ENCODE data around the gene TNNT1.

Gene TNNT1

GRCh38 chr19:55188625-55189024 lies 39.6 kb upstream of the TNNT1 start:
- Histone ChIP-seq H2AFZ (ENCODE audit: low read depth, low read length, severe bottlenecking) (no peak overlapping the region), H3K27me3 (ENCODE audit: low read length) (no peaks in the 10 kb centered on the region), H3F3A (ENCODE audit: insufficient read depth) (no peaks in the 10 kb centered on the region), H3K9me3 (ENCODE audit: insufficient read depth, low read length) (no peaks in the 10 kb centered on the region), H3K4me2 (ENCODE audit: low read depth, low read length, poor library complexity, severe bottlenecking) (no peak overlapping the region), H3K4me3 (ENCODE audit: insufficient read depth, low read length, poor library complexity, severe bottlenecking) (no peak overlapping the region), H3K27ac (ENCODE audit: low read depth, low read length) (no peak overlapping the region), H3K9me2 (replicated peaks; ENCODE audit: insufficient read depth, low read length) (no peaks in the 10 kb centered on the region), H3K79me2 (ENCODE audit: insufficient read depth, low read length) (no peaks in the 10 kb centered on the region), H3K36me3 (ENCODE audit: low read length) (no peaks in the 10 kb centered on the region), H3K9ac (ENCODE audit: low read length) (no peak overlapping the region), H4K20me1 (ENCODE audit: low read depth, low read length) (no peaks in the 10 kb centered on the region)
- TF ChIP-seq EZH2phosphoT487 (conservative IDR thresholded peaks at IDR 0.05; ENCODE audit: low read length): no peak
- no peak for TF ChIP-seq CTCF (IDR thresholded peaks at IDR 0.05; ENCODE audit: insufficient read depth, low read length, poor library complexity, severe bottlenecking)

GRCh38 chr19:55186080-55186479 lies 37.1 kb upstream of the TNNT1 start:
- Histone ChIP-seq H2AFZ (ENCODE audit: low read depth, low read length, severe bottlenecking) (no peak overlapping the region), H3K27me3 (ENCODE audit: low read length) (no peaks in the 10 kb centered on the region), H4K20me1 (ENCODE audit: low read depth, low read length) (no peaks in the 10 kb centered on the region), H3K79me2 (ENCODE audit: insufficient read depth, low read length) (no peaks in the 10 kb centered on the region), H3K9me3 (ENCODE audit: insufficient read depth, low read length) (no peaks in the 10 kb centered on the region), H3K9ac (ENCODE audit: low read length) (no peak overlapping the region), H3K27ac (ENCODE audit: low read depth, low read length) (no peak overlapping the region), H3K4me2 (ENCODE audit: low read depth, low read length, poor library complexity, severe bottlenecking) (no peak overlapping the region), H3K9me2 (replicated peaks; ENCODE audit: insufficient read depth, low read length) (no peaks in the 10 kb centered on the region), H3K4me3 (ENCODE audit: insufficient read depth, low read length, poor library complexity, severe bottlenecking) (no peak overlapping the region), H3F3A (ENCODE audit: insufficient read depth) (no peaks in the 10 kb centered on the region), H3K36me3 (ENCODE audit: low read length) (no peaks in the 10 kb centered on the region)
- no peak for TF ChIP-seq CTCF (IDR thresholded peaks at IDR 0.05; ENCODE audit: insufficient read depth, low read length, poor library complexity, severe bottlenecking)
- TF ChIP-seq EZH2phosphoT487 (conservative IDR thresholded peaks at IDR 0.05; ENCODE audit: low read length): no peak

- Histone ChIP-seq H4K20me1 (ENCODE audit: low read depth, low read length) (no peaks in the 10 kb centered on the region), H3K27ac (ENCODE audit: low read depth, low read length) (no peak overlapping the region), H3K9me2 (replicated peaks; ENCODE audit: insufficient read depth, low read length) (no peaks in the 10 kb centered on the region), H3F3A (ENCODE audit: insufficient read depth) (no peaks in the 10 kb centered on the region), H3K4me2 (ENCODE audit: low read depth, low read length, poor library complexity, severe bottlenecking) (no peak overlapping the region), H3K27me3 (ENCODE audit: low read length) (no peaks in the 10 kb centered on the region; the same call in 1 of the 2 replicates), H3K4me3 (ENCODE audit: insufficient read depth, low read length, poor library complexity, severe bottlenecking) (no peak overlapping the region), H3K79me2 (ENCODE audit: insufficient read depth, low read length) (no peaks in the 10 kb centered on the region), H3K36me3 (ENCODE audit: low read length) (no peaks in the 10 kb centered on the region), H2AFZ (ENCODE audit: low read depth, low read length, severe bottlenecking) (no peak overlapping the region), H3K9me3 (ENCODE audit: insufficient read depth, low read length) (no peaks in the 10 kb centered on the region), H3K9ac (ENCODE audit: low read length) (no peak overlapping the region)
- no peak for TF ChIP-seq CTCF (IDR thresholded peaks at IDR 0.05; ENCODE audit: insufficient read depth, low read length, poor library complexity, severe bottlenecking)
- no peak for TF ChIP-seq EZH2phosphoT487 (conservative IDR thresholded peaks at IDR 0.05; ENCODE audit: low read length)
Measured at GRCh38 chr19:55181740-55182139, 32.7 kb upstream of the TNNT1 start.
